HepG2 (cell line): ENCODE data around the gene SRP9. TPM values are rescaled to one million over a fixed set of nuclear protein-coding genes. Genes with fewer than 3 reads are reported as not detected.

Experiments
- ARNTL ChIP-seq: sonication (generic); formaldehyde crosslinking; IDR thresholded peaks from 2 replicates; pipeline ENCODE4 v1.4.0; 2020; ENCODE audit warnings: mild to moderate bottlenecking, missing genetic modification reagents
- ERF ChIP-seq: IDR thresholded peaks from 2 replicates; pipeline ENCODE4 v1.6.1; 2018; ENCODE audit warnings: missing biosample characterization, missing genetic modification reagents
- FOXA3 ChIP-seq: IDR thresholded peaks from 2 replicates; pipeline ENCODE4 v1.6.1; 2016; ENCODE audit warnings: missing genetic modification reagents, missing compliant biosample characterization
- GTF2F1 ChIP-seq: fragments of 150-350 bp; IDR thresholded peaks from 2 replicates; pipeline ENCODE4 v1.6.1; 2014; ENCODE audit warnings: low read length
- IKZF4 ChIP-seq: sonication (generic); formaldehyde crosslinking; IDR thresholded peaks from 2 replicates; pipeline ENCODE4 v1.5.1; 2020; ENCODE audit warnings: borderline replicate concordance, mild to moderate bottlenecking, low read depth, missing genetic modification reagents; ENCODE audit errors: not compliant biosample characterization
- JARID2 ChIP-seq: sonication (generic); formaldehyde crosslinking; IDR thresholded peaks from 2 replicates; pipeline ENCODE4 v1.8.1; 2023; ENCODE audit warnings: missing genetic modification reagents, inconsistent platforms; ENCODE audit not compliant: insufficient replicate concordance
- NR1H2 ChIP-seq: sonication (generic); formaldehyde crosslinking; IDR thresholded peaks from 2 replicates; pipeline ENCODE4 v1.8.1; 2022; ENCODE audit warnings: low read depth, missing genetic modification reagents, borderline replicate concordance
- ONECUT2 ChIP-seq: sonication (generic); formaldehyde crosslinking; IDR thresholded peaks from 2 replicates; pipeline ENCODE4 v1.4.0; 2020; ENCODE audit warnings: missing genetic modification reagents
- POLR2A ChIP-seq, 2 experiments: IDR thresholded peaks; 2 replicates each; pipeline ENCODE4 v1.6.1; 2011; ENCODE audit warnings: low read depth in 2 of 2, low read length in 2 of 2, mild to moderate bottlenecking in 1 of 2, moderate library complexity in 1 of 2; ENCODE audit not compliant: insufficient read depth in 1 of 2
- SOX5 ChIP-seq: IDR thresholded peaks from 2 replicates; pipeline ENCODE4 v1.6.1; 2016; ENCODE audit warnings: borderline replicate concordance
- TBX2 ChIP-seq: sonication (generic); formaldehyde crosslinking; IDR thresholded peaks from 2 replicates; pipeline ENCODE4 v1.5.0; 2020; ENCODE audit warnings: missing genetic modification reagents, mild to moderate bottlenecking, borderline replicate concordance
- ZNF143 ChIP-seq: sonication (generic); formaldehyde crosslinking; IDR thresholded peaks from 2 replicates; pipeline ENCODE4 v1.4.0; 2020; ENCODE audit warnings: missing genetic modification reagents
- ZNF225 ChIP-seq: sonication (generic); formaldehyde crosslinking; IDR thresholded peaks from 2 replicates; pipeline ENCODE4 v1.4.0; 2020; ENCODE audit warnings: mild to moderate bottlenecking, missing genetic modification reagents
- ZNF292 ChIP-seq: sonication (generic); formaldehyde crosslinking; IDR thresholded peaks from 2 replicates; pipeline ENCODE4 v1.8.1; 2022; ENCODE audit warnings: mild to moderate bottlenecking, low read depth, missing genetic modification reagents, borderline replicate concordance
- ZNF30 ChIP-seq: sonication (generic); formaldehyde crosslinking; IDR thresholded peaks from 2 replicates; pipeline ENCODE4 v1.5.0; 2020; ENCODE audit warnings: mild to moderate bottlenecking, missing genetic modification reagents
- ZNF333 ChIP-seq: sonication (generic); formaldehyde crosslinking; IDR thresholded peaks from 2 replicates; pipeline ENCODE4 v1.4.0; 2020; ENCODE audit warnings: mild to moderate bottlenecking, missing genetic modification reagents, borderline replicate concordance
- ZNF382 ChIP-seq: sonication (generic); formaldehyde crosslinking; IDR thresholded peaks from 2 replicates; pipeline ENCODE4 v1.5.0; 2020; ENCODE audit warnings: missing genetic modification reagents, mild to moderate bottlenecking, borderline replicate concordance
- ZNF550 ChIP-seq: sonication (generic); formaldehyde crosslinking; IDR thresholded peaks from 2 replicates; pipeline ENCODE4 v1.4.0; 2020; ENCODE audit warnings: mild to moderate bottlenecking, missing genetic modification reagents, borderline replicate concordance
- ZNF644 ChIP-seq: IDR thresholded peaks from 2 replicates; pipeline ENCODE4 v1.6.1; 2016; ENCODE audit warnings: low read depth
- ZNF766 ChIP-seq: sonication (generic); formaldehyde crosslinking; IDR thresholded peaks from 2 replicates; pipeline ENCODE4 v1.5.0; 2020; ENCODE audit warnings: missing genetic modification reagents, borderline replicate concordance
- ZNF781 ChIP-seq: sonication (generic); formaldehyde crosslinking; IDR thresholded peaks from 2 replicates; pipeline ENCODE4 v1.5.1; 2020; ENCODE audit warnings: borderline replicate concordance, mild to moderate bottlenecking, missing genetic modification reagents; ENCODE audit errors: not compliant biosample characterization
- polyA plus RNA-seq, 8 experiments: library from polyadenylated mRNA; depleted of rRNA in 3 of 8; stranded (reverse) in 7 of 8; unstranded in 1 of 8; fragments of >200 nt; fragmentation: Illumina TruSeq in 4 of 8; extraction: Trizol in 4 of 8; gene quantifications; 2 replicates each; pipeline versions ENCODE4 v1.2.1 to v1.2.3, GENCODE V29; 2011 to 2016; ENCODE audit warnings: low read depth in 4 of 8, missing spikeins in 1 of 8, mixed read lengths in 1 of 8; ENCODE audit not compliant: insufficient read depth in 1 of 8
- total RNA-seq, 5 experiments: library from RNA; depleted of rRNA; stranded (reverse); fragments of >200 nt; fragmentation: Illumina TruSeq; extraction: Trizol; gene quantifications; 2 replicates each; pipeline ENCODE4 v1.2.3, GENCODE V29; 2016; ENCODE audit warnings: low read depth in 1 of 5
- TF ChIP-seq, protein P1 (sequence below): sonication (generic); formaldehyde crosslinking; IDR thresholded peaks from 2 replicates; pipeline ENCODE4 v1.4.0; 2020; ENCODE audit warnings: low read depth, mild to moderate bottlenecking, missing genetic modification reagents
- TF ChIP-seq, protein P2 (sequence below): IDR thresholded peaks from 2 replicates; pipeline ENCODE4 v1.4.0; 2020; ENCODE audit warnings: mild to moderate bottlenecking, missing genetic modification reagents
- TF ChIP-seq, protein P3 (sequence below): sonication (generic); formaldehyde crosslinking; IDR thresholded peaks from 2 replicates; pipeline ENCODE4 v1.4.0; 2020; ENCODE audit warnings: missing genetic modification reagents
- TF ChIP-seq, protein P4 (sequence below): sonication (generic); formaldehyde crosslinking; IDR thresholded peaks from 2 replicates; pipeline ENCODE4 v1.5.0; 2020; ENCODE audit warnings: missing genetic modification reagents, mild to moderate bottlenecking, borderline replicate concordance

The SRP9 gene
- total and polyA plus RNA-seq, 2 of the 13 experiments (the other 11 are each of a cell fraction or from before 2014, with no cell fraction given), result 251 to 307 TPM

DNA sequence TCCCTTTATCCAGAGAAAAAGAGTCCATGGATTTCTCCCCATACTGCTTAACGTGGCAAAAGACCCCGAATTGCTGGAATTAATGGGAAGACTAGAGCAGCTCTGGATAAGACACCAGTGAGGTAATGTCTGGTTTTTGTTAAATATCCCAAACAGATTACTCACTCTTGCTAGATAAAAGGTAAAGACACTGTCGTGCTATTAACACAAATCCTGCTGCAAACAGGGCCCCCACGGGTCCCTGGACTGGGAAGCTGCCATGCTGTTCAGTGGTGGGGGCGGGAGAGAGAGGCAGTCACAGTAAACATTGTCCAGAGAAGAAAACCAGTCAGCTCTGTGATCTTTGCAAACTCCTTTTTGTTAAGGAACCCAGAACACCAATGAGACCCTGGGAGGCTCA lies 15.2 kb upstream of the SRP9 start (continued):
- TF ChIP-seq, protein P1, sequence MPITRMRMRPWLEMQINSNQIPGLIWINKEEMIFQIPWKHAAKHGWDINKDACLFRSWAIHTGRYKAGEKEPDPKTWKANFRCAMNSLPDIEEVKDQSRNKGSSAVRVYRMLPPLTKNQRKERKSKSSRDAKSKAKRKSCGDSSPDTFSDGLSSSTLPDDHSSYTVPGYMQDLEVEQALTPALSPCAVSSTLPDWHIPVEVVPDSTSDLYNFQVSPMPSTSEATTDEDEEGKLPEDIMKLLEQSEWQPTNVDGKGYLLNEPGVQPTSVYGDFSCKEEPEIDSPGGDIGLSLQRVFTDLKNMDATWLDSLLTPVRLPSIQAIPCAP (CRISPR knock-in tag), result no peak
- TF ChIP-seq JARID2 (CRISPR knock-in tag) (no peak), ARNTL (CRISPR knock-in tag) (no peak), POLR2A (IDR thresholded peaks at IDR 0.05; ENCODE audit: insufficient read depth in 1 of 2, low read depth in 2 of 2, low read length in 2 of 2) (peak in 1 of 2 experiments; percentile 37; a peak in 1 of 4 replicates), ONECUT2 (CRISPR knock-in tag) (no peak), NR1H2 (CRISPR knock-in tag) (no peak), IKZF4 (no peak), ZNF644 (CRISPR knock-in tag) (no peak), GTF2F1 (no peak), ZNF292 (no peak), SOX5 (CRISPR knock-in tag) (0 out of 2 replicates have a peak, but pooled peaks have one; percentile 17), ZNF781 (no peak), ZNF30 (no peak), ZNF143 (CRISPR knock-in tag) (no peak), ZNF225 (no peak), ERF (CRISPR knock-in tag) (0 out of 2 replicates have a peak, but pooled peaks have one; percentile 45), ZNF766 (no peak), ZNF382 (no peak), TBX2 (CRISPR knock-in tag) (peak; percentile 41; the same call in 1 of the 2 replicates), FOXA3 (0 out of 2 replicates have a peak, but pooled peaks have one; percentile 16), ZNF550 (CRISPR knock-in tag) (no peak), ZNF333 (CRISPR knock-in tag) (no peak)
- TF ChIP-seq, protein P2, sequence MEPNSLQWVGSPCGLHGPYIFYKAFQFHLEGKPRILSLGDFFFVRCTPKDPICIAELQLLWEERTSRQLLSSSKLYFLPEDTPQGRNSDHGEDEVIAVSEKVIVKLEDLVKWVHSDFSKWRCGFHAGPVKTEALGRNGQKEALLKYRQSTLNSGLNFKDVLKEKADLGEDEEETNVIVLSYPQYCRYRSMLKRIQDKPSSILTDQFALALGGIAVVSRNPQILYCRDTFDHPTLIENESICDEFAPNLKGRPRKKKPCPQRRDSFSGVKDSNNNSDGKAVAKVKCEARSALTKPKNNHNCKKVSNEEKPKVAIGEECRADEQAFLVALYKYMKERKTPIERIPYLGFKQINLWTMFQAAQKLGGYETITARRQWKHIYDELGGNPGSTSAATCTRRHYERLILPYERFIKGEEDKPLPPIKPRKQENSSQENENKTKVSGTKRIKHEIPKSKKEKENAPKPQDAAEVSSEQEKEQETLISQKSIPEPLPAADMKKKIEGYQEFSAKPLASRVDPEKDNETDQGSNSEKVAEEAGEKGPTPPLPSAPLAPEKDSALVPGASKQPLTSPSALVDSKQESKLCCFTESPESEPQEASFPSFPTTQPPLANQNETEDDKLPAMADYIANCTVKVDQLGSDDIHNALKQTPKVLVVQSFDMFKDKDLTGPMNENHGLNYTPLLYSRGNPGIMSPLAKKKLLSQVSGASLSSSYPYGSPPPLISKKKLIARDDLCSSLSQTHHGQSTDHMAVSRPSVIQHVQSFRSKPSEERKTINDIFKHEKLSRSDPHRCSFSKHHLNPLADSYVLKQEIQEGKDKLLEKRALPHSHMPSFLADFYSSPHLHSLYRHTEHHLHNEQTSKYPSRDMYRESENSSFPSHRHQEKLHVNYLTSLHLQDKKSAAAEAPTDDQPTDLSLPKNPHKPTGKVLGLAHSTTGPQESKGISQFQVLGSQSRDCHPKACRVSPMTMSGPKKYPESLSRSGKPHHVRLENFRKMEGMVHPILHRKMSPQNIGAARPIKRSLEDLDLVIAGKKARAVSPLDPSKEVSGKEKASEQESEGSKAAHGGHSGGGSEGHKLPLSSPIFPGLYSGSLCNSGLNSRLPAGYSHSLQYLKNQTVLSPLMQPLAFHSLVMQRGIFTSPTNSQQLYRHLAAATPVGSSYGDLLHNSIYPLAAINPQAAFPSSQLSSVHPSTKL (CRISPR knock-in tag), result peak; percentile 52
- TF ChIP-seq, protein P3, sequence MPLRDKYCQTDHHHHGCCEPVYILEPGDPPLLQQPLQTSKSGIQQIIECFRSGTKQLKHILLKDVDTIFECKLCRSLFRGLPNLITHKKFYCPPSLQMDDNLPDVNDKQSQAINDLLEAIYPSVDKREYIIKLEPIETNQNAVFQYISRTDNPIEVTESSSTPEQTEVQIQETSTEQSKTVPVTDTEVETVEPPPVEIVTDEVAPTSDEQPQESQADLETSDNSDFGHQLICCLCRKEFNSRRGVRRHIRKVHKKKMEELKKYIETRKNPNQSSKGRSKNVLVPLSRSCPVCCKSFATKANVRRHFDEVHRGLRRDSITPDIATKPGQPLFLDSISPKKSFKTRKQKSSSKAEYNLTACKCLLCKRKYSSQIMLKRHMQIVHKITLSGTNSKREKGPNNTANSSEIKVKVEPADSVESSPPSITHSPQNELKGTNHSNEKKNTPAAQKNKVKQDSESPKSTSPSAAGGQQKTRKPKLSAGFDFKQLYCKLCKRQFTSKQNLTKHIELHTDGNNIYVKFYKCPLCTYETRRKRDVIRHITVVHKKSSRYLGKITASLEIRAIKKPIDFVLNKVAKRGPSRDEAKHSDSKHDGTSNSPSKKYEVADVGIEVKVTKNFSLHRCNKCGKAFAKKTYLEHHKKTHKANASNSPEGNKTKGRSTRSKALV (CRISPR knock-in tag), result no peak
- TF ChIP-seq, protein P4, sequence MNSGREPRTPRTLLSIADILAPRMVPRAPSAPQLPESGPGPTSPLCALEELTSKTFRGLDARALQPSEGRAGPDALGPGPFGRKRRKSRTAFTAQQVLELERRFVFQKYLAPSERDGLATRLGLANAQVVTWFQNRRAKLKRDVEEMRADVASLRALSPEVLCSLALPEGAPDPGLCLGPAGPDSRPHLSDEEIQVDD (CRISPR knock-in tag), result no peak
